Natural killer cell treated with Interleukin-12 subunit alpha and Interleukin-12 subunit beta and Interleukin-15 and Interleukin-18, amount 100 ng/mL, for 72 hours (primary cell): ENCODE data around the gene HSD17B3. TPM values are rescaled to one million over a fixed set of nuclear protein-coding genes. Genes with fewer than 3 reads are reported as not detected.
A peak's percentile ranks its signal among the peaks of the same experiment; 100 is the strongest.
"Not testable (repeated sequence)": the region's sequence is repeated elsewhere in the genome, so short reads cannot be mapped to it uniquely, and the experiment has no call there.

Experiments
- ATAC-seq, 2 donors: fragments of 150-1000 bp; cut with Tn5 transposase in 1 of 2; sonication (Bioruptor Pico), chemical (Tn5 transposase) in 1 of 2; 2 replicates each; pipeline ENCODE4 v1.10.0; 2021
- DNase-seq: peaks from one replicate; pipeline ENCODE4 v3.0.0; 2022; ENCODE audit warnings: low spot score
- H3K27ac Mint-ChIP-seq, 2 donors: 1 replicate in 1 of 2; 2 replicates in 1 of 2; pipeline ENCODE4 v1.8.0; 2022; ENCODE audit warnings: mixed read lengths in 2 of 2, mild to moderate bottlenecking in 1 of 2, moderate library complexity in 1 of 2
- H3K27me3 Mint-ChIP-seq, 2 donors: 1 replicate in 1 of 2; 2 replicates in 1 of 2; pipeline ENCODE4 v1.8.0; 2022; ENCODE audit warnings: mixed read lengths in 2 of 2
- H3K36me3 Mint-ChIP-seq: one replicate; pipeline ENCODE4 v1.8.0; 2022; ENCODE audit warnings: mixed read lengths
- H3K4me1 Mint-ChIP-seq, 2 donors: 1 replicate in 1 of 2; 2 replicates in 1 of 2; pipeline ENCODE4 v1.8.0; 2022; ENCODE audit warnings: low read depth in 2 of 2, mixed read lengths in 2 of 2, mild to moderate bottlenecking in 1 of 2
- H3K4me3 Mint-ChIP-seq: one replicate; pipeline ENCODE4 v1.8.0; 2022; ENCODE audit warnings: mixed read lengths
- H3K9me3 Mint-ChIP-seq: 2 replicates; pipeline ENCODE4 v1.8.0; 2022; ENCODE audit warnings: mixed read lengths
- total RNA-seq, 2 donors: library from RNA; stranded (reverse); gene quantifications; one replicate each; pipeline ENCODE4 v1.2.3, GENCODE V29; 2022

HSD17B3 gene
- total RNA-seq, 2 donors from 2014 or later, result not detected

DNA sequence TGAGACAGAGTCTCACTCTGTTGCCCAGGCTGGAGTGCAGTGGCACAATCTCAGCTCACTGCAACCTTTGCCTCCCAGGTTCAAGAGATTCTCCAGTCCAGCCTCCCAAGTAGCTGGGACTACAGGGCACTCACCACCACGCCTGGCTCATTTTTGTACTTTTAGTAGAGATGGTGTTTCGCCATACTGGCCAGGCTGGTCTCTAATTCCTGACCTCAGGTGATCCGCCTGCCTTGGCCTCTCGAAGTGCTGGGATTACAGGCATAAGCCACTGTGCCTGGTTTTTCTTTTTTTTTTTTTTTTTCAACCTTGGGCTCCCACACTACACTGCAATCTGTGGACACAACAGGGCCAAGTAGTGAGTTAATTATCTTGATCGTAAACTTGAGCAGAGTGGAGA is 20.8 kb upstream of the HSD17B3 start:
- not testable (repeated sequence) for ATAC-seq

DNA sequence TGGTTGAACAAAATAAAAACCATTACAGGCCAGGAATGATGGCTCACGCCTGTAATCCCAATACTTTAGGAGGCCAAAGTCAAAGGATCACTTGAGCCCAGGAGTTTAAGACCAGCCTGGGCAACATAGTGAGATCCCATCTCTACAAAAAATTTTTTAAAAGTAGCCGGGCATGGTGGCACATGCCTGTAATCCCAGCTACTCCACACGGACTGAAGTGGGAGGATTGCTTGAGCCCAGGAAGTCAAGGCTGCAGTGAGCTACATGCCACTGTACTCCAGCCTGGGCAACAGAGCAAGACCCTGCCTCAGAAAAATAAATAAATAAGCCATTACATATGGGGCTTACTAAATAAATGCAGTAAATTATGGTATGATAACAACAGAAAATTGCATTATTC is 20.2 kb upstream of the HSD17B3 start:
- not testable (repeated sequence) for H3K27me3 Mint-ChIP-seq, ATAC-seq, H3K36me3 Mint-ChIP-seq, H3K4me1 Mint-ChIP-seq, H3K9me3 Mint-ChIP-seq, DNase-seq, H3K27ac Mint-ChIP-seq, H3K4me3 Mint-ChIP-seq

More for the DNA sequence above, 20.8 kb upstream of the HSD17B3 start:
- not testable (repeated sequence) for H3K9me3 Mint-ChIP-seq, DNase-seq, H3K27me3 Mint-ChIP-seq, H3K27ac Mint-ChIP-seq, H3K36me3 Mint-ChIP-seq, H3K4me3 Mint-ChIP-seq, H3K4me1 Mint-ChIP-seq

DNA sequence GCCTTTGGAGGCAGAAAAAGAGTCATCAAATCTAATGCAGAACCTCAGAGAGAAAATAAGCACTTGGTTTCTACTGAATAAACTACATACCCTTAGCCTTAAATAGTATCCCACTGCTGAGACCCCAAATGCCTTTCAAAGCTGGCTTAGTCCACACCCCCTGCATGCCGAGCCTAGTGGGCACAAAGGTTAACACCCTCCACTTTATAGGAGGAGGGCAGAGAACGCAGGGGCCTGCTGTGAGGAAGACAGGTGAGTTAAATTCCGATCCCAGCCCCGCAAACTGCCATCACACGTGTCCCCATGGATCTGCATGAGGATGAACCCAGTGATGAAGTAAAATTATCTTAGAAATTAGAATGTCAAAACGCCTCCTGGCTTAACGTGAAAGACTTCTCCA is 19.5 kb upstream of the HSD17B3 start:
- H3K9me3 Mint-ChIP-seq, result no peaks in the 10 kb centered on the region
- H3K4me1 Mint-ChIP-seq, result no peaks in the 10 kb centered on the region
- H3K4me3 Mint-ChIP-seq, result no peak overlapping the region
- ATAC-seq (no peak), DNase-seq (no peak)
- H3K27me3 Mint-ChIP-seq, result no peaks in the 10 kb centered on the region
- no peak overlapping the region for H3K27ac Mint-ChIP-seq
- H3K36me3 Mint-ChIP-seq, result no peaks in the 10 kb centered on the region

DNA sequence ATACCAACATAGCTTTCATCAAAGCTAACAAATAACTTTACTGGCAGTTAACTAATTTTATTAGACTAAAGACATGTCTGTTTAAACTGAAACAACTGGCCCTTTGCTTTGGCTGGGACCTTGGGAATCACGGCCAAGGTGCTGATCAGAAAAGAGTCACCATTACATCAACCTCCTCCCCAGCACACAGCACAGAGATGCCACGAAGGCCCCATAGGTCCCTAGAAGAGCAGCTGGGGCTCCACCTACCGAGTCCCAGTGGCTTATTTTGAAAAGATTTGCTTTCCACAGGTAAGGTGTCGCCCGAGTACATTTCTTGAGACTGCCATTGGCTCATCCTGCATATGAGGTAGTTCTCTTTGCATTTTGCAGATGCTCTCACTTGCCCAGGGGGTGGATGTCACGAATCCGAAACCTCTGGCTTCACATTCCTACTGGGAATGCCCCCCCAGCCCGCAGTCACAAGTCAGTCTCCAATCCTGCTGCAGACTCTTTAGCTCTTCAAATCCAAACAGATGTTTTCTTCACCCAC is 18.8 kb upstream of the HSD17B3 start:
- DNase-seq (no peak), ATAC-seq (no peak)
- Mint-ChIP-seq H3K27me3 (no peaks in the 10 kb centered on the region), H3K36me3 (no peaks in the 10 kb centered on the region), H3K4me1 (no peaks in the 10 kb centered on the region), H3K9me3 (no peaks in the 10 kb centered on the region), H3K27ac (no peak overlapping the region), H3K4me3 (no peak overlapping the region)

DNA sequence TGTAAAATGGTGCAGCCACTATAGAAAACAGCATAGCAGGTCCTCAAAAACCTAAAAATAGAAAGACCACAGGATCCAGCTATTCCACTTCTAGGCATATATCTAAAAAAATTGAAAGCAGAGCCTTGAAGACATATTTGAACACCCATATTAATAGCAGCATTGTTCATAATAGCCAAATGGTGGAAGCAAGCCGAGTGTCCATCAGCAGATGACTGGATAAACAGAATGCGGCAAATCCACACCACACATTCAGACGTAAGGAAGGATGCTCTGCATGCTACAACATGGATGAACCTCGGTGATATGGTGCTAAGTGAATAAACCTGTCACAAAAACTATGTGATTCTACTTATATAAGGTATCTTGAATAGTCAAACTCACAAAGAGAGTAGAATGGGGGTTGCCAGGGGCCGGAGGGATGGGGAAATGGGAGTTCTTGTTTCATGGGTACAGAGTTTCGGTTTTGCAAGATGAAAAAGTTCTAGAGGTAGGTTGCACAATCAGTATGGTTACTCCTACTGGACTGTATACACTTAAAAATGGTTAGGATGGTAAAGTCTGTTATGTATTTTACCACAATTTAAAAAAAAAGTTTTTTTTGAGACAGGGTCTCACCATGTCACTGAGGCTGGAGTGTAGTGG is 17.1 kb upstream of the HSD17B3 start:
- ATAC-seq (no peak), DNase-seq (no peak)
- Mint-ChIP-seq H3K9me3 (no peaks in the 10 kb centered on the region), H3K27ac (no peak overlapping the region), H3K27me3 (no peaks in the 10 kb centered on the region), H3K36me3 (no peaks in the 10 kb centered on the region), H3K4me3 (no peak overlapping the region), H3K4me1 (no peaks in the 10 kb centered on the region)

DNA sequence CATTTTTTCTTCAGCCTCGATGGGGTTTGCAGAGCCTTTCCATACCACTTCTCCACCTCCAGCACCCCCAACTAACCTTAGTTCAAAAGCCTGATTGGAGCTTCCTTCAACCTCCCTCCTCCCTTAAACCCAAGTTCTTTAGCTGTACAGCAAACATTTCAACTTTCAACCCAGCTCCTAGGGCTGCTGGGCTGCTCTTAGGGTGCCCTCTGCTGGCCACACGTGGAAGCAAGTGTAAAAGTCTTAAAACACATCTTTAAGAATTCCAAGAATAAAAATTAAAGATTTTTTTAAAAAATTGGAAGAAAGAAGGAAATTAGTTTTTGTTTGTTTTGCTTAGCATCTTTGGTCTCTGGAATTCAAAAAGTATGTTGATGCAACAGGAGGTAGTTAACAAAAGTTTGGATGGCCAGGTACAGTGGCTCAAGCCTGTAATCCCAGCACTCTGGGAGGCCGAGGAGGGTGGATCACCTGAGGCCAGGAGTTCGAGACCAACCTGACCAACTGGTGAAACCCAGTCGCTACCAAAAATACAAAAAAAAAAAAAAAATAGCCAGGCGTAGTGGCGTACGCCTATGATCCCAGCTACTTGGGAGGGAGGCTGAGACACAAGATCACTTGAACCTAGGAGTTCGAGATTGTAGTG is 15.5 kb upstream of the HSD17B3 start:
- H3K4me3 Mint-ChIP-seq, result no peak overlapping the region
- H3K36me3 Mint-ChIP-seq, result peaks cover 11% of the 10 kb centered on the region
- peaks cover 2 to 3% of the 10 kb centered on the region in 2 donors for H3K27me3 Mint-ChIP-seq
- DNase-seq (peak; percentile 73), ATAC-seq (no peak)
- H3K4me1 Mint-ChIP-seq, result no peaks in the 10 kb centered on the region
- H3K9me3 Mint-ChIP-seq, result peaks cover 6% of the 10 kb centered on the region
- H3K27ac Mint-ChIP-seq, result no peak overlapping the region

DNA sequence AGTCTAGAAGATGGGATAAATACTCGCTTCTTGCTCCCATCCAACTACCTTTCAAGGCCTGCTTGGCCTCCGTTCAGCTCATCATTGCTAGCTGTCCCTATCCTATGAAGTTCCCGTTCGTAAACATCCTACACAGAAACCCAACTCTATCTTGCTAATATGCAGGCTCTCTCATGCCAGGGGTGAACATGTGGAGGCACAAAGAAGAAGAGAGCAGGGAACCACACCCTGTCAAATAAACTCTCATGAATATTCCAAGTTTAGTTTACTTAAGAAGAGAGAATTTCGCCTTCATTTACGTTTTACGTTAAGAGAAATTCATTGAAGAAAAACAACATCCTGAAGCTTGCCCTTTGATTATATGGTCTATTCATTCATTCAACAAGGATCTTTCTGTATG is 7.9 kb upstream of the HSD17B3 start:
- ATAC-seq (no peak), DNase-seq (no peak)
- Mint-ChIP-seq H3K4me1 (no peaks in the 10 kb centered on the region), H3K9me3 (peaks cover 6% of the 10 kb centered on the region), H3K27me3 (peaks cover 16 to 19% of the 10 kb centered on the region in 2 donors), H3K27ac (no peak overlapping the region), H3K4me3 (no peak overlapping the region), H3K36me3 (peaks cover 20% of the 10 kb centered on the region)

DNA sequence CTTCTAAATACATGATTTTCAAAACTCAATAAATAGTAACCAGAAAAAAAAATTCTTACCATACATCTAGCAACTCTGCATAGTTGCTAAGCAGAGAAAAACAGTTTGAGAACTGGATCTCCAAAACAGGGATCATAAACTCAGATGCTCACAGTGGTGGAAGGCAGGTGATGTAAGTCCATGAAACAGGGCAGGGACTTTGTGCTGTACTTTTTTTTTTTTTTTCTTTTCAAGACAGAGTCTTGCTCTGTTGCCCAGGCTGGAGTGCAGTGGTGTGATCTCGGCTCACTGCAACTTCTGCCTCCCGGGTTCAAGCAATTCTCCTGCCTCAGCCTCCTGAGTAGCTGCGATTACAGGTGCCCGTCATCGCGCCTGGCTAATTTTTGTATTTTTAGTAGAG is 5.0 kb upstream of the HSD17B3 start:
- peaks cover 13 to 15% of the 10 kb centered on the region in 2 donors for H3K27me3 Mint-ChIP-seq
- H3K4me1 Mint-ChIP-seq, H3K27ac Mint-ChIP-seq, DNase-seq, H3K4me3 Mint-ChIP-seq, ATAC-seq, H3K36me3 Mint-ChIP-seq, H3K9me3 Mint-ChIP-seq: not testable (repeated sequence)

DNA sequence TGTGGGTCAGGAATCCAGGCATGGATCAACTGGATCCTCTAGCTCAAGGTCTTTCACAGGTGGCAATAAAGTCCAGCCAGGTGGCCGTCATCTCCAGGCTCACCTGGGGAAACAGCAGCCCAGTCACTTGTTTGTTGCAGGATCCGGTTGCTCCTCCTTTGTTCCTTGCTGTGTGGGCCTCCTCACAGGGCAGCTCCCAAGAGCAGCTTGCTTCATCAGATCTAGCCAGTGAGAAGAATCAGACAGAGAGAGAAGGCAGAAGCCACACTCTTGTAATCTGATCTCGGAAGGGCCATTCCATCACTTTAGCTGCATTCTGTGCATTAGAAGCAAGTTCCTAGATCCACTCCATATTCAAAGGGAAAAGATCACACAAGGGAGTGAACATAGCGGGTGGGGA is 3.2 kb upstream of the HSD17B3 start:
- no peaks in the 10 kb centered on the region for H3K36me3 Mint-ChIP-seq
- no peak overlapping the region for H3K4me3 Mint-ChIP-seq
- no peak for DNase-seq
- ATAC-seq, result no peak
- H3K27ac Mint-ChIP-seq, result no peak overlapping the region
- peaks cover 5 to 9% of the 10 kb centered on the region in 2 donors for H3K27me3 Mint-ChIP-seq
- no peaks in the 10 kb centered on the region for H3K4me1 Mint-ChIP-seq
- H3K9me3 Mint-ChIP-seq, result no peaks in the 10 kb centered on the region

DNA sequence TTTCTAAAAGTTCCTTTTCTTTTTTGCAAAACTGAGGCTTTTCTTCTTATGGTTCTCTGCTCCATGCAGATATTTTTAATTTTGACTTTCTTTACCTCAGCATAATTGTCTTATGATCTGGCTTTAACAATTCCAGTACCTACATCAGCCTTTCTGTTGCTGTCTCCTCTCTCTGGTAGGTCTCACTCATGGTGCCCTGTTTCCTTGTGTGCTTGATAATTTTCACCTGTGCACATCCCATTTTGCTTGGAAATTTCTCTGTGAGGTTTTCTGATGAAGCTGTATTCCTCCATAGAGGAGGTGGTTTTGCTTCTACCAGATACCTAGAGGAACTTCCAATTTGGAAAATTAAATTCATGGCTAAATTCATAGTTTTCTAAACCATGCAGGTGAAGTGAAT is 2.3 kb upstream of the HSD17B3 start:
- peaks cover 5 to 10% of the 10 kb centered on the region in 2 donors for H3K27me3 Mint-ChIP-seq
- H3K4me1 Mint-ChIP-seq, result no peaks in the 10 kb centered on the region
- no peak overlapping the region for H3K27ac Mint-ChIP-seq
- H3K4me3 Mint-ChIP-seq, result no peak overlapping the region
- H3K36me3 Mint-ChIP-seq, result no peaks in the 10 kb centered on the region
- DNase-seq (no peak), ATAC-seq (no peak)
- no peaks in the 10 kb centered on the region for H3K9me3 Mint-ChIP-seq

DNA sequence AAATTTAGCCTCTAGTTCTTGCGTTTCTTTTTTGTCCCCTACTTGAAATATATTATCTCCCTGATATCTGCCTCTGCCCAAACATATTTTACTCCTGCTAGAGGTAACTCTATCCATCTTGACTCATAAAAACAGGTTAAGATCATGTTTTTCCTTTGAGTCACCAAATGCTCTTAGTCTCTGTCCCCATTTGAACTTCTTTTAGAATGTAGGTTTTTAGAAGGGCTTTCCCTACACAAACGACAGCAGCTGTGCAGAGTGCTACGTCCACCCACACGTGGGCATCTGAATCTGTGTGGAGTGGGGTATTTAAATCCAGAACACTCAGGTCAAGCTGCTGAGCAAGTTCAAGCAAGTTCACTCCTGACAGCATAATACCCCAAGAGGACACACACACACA is 2.2 kb downstream of the HSD17B3 start:
- H3K27ac Mint-ChIP-seq, result no peak overlapping the region
- no peak overlapping the region for H3K4me3 Mint-ChIP-seq
- H3K27me3 Mint-ChIP-seq, result peaks cover 11 to 16% of the 10 kb centered on the region in 2 donors
- ATAC-seq, result no peak
- no peaks in the 10 kb centered on the region for H3K4me1 Mint-ChIP-seq
- no peaks in the 10 kb centered on the region for H3K9me3 Mint-ChIP-seq
- no peaks in the 10 kb centered on the region for H3K36me3 Mint-ChIP-seq
- no peak for DNase-seq

DNA sequence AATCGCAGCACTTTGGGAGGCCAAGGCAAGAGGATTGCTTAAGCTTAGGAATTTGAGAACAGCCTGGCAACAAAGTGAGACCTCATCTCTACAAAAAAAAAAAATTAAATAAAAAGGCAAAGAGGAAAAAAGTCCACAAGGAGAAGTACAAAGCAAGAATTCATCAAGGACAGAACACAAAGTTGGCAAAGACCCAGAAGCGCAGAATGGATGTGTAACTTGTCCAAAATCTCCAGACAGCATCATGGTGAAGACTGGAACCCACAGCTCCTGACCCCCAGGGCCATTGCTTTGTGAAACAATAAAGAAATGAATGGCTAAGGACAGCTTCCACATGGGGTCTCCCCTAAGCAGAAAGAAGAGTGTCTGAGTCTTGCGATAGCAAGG is 7.8 kb downstream of the HSD17B3 start:
- Mint-ChIP-seq H3K27me3 (peaks cover 17 to 20% of the 10 kb centered on the region in 2 donors), H3K9me3 (no peaks in the 10 kb centered on the region), H3K4me3 (no peak overlapping the region), H3K27ac (no peak overlapping the region), H3K4me1 (no peaks in the 10 kb centered on the region), H3K36me3 (no peaks in the 10 kb centered on the region)
- no peak for ATAC-seq
- DNase-seq, result no peak

DNA sequence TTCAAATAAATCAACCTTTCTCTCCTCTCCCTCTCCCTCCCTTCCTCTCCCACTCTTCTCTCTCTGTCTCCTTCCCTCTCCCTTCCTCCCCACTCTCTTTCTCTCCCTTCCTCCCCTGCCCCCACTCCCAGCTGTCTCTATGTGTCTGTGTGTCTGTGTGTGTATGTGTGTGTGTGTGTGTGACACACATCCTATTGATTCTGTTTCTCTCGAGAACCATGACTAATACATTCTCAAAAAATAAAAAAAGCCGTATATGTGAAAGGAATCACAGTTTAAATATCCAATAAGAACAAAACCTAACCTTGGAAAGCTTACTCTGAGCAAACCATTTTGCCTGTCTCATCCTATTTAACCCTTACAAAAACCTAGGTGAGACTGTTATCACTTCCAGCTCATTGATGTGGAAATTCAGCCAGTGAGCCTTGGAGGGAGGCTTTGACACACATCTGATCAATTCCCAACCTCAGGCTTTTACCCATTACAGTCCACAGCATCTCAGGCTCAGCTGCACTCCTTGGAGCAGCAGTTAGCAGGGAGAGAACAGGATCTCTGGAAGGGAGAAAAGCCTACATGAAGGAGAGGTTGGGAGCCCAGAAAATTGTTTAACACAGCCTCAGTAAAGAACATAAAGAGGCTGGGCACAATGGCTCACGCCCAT is 8.3 kb downstream of the HSD17B3 start:
- DNase-seq (no peak), ATAC-seq (no peak)
- Mint-ChIP-seq H3K27me3 (peaks cover 17 to 20% of the 10 kb centered on the region in 2 donors), H3K4me1 (no peaks in the 10 kb centered on the region), H3K36me3 (no peaks in the 10 kb centered on the region), H3K4me3 (no peak overlapping the region), H3K9me3 (no peaks in the 10 kb centered on the region), H3K27ac (no peak overlapping the region)

DNA sequence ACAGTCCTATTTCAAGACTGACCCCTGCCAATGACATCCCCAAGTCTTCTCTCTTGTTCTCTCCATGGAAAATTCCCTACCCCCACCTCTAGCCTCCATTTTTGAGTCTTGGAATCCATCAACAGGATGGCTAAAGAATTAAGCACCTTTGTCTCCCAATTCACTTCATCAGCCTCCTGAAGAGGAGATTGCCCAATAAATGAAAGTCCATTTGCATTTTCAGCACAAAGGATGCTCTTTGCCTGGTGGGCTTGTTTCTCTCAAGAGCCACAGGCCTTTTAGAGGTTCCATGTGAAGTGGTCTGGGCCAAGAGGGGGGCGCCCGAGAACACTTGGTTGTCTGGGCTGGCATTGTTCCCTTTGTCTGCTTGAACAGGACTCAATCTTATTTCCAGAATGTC is 12.6 kb downstream of the HSD17B3 start:
- Mint-ChIP-seq H3K36me3 (no peaks in the 10 kb centered on the region), H3K4me3 (no peak overlapping the region)
- ATAC-seq, result no peak

More for the DNA sequence above, 12.6 kb downstream of the HSD17B3 start:
- H3K27ac Mint-ChIP-seq, result no peak overlapping the region
- H3K4me1 Mint-ChIP-seq, result no peaks in the 10 kb centered on the region
- peaks cover 14 to 15% of the 10 kb centered on the region in 2 donors for H3K27me3 Mint-ChIP-seq
- no peaks in the 10 kb centered on the region for H3K9me3 Mint-ChIP-seq
- DNase-seq, result no peak
